GM12865 (cell line): ENCODE results near the gene MTG2.

Experiments used
- DNase-seq: peaks from one replicate; pipeline ENCODE4 v3.0.0; 2010; ENCODE audit warnings: low read depth
- H3K4me3 ChIP-seq: 2 replicates; pipeline ENCODE4 v1.5.1; 2011; ENCODE audit warnings: mild to moderate bottlenecking, low read depth, low read length, control low read depth
- CTCF ChIP-seq: IDR thresholded peaks from 2 replicates; pipeline ENCODE4 v1.5.1; 2011; ENCODE audit warnings: low read length, control low read depth, low read depth, inconsistent platforms; ENCODE audit not compliant: insufficient read depth; ENCODE audit errors: missing control alignments

Gene MTG2

GRCh38 chr20:62191781-62192559 lies 9.1 kb downstream of the MTG2 start:
- no peak for DNase-seq

GRCh38 chr20:62192635-62193034 lies 9.8 kb downstream of the MTG2 start:
- no peak for DNase-seq
- no peak for TF ChIP-seq CTCF
- no peak overlapping the region for H3K4me3 ChIP-seq

More at GRCh38 chr20:62191781-62192559, 9.1 kb downstream of the MTG2 start:
- H3K4me3 ChIP-seq = no peak overlapping the region
- TF ChIP-seq CTCF = no peak

GRCh38 chr20:62193079-62194025 lies 10.5 kb downstream of the MTG2 start:
- no peak overlapping the region for H3K4me3 ChIP-seq
- no peak for TF ChIP-seq CTCF
- no peak for DNase-seq

GRCh38 chr20:62195075-62195405 lies 12.2 kb downstream of the MTG2 start:
- H3K4me3 ChIP-seq = no peak overlapping the region
- TF ChIP-seq CTCF = no peak
- no peak for DNase-seq

GRCh38 chr20:62195736-62196135 lies 12.9 kb downstream of the MTG2 start:
- no peak for TF ChIP-seq CTCF
- H3K4me3 ChIP-seq = no peak overlapping the region
- DNase-seq = no peak

- TF ChIP-seq CTCF = no peak
- H3K4me3 ChIP-seq = no peak overlapping the region
- no peak for DNase-seq
Observed at GRCh38 chr20:62196286-62196685, 13.5 kb downstream of the MTG2 start.
